CD14-positive monocyte (primary cell): ENCODE data around the gene MSI2. TPM values are rescaled to one million over a fixed set of nuclear protein-coding genes. Genes with fewer than 3 reads are reported as not detected.

Experiments
- DNase-seq, 3 donors: peaks; one replicate each; pipeline ENCODE4 v3.0.0-alpha.2; 2011 to 2022
- H2AFZ ChIP-seq: 2 replicates; pipeline ENCODE4 v1.6.0; 2012; ENCODE audit warnings: mild to moderate bottlenecking, low read depth, low read length, inconsistent platforms; ENCODE audit not compliant: insufficient read depth, poor library complexity, severe bottlenecking
- H3K27ac ChIP-seq, 2 donors: 1 replicate in 1 of 2; 2 replicates in 1 of 2; pipeline ENCODE4 v1.5.1; 2012 to 2013; ENCODE audit warnings: low read length in 2 of 2, control low read depth in 1 of 2, inconsistent platforms in 1 of 2, low read depth in 1 of 2, mild to moderate bottlenecking in 1 of 2
- H3K27me3 ChIP-seq, 2 donors: one replicate each; pipeline versions ENCODE4 v1.6.0 to v1.6.1; 2011 to 2013; ENCODE audit warnings: low read length in 2 of 2; ENCODE audit not compliant: control insufficient read depth in 2 of 2, insufficient read depth in 2 of 2
- H3K36me3 ChIP-seq, 2 donors: replicated peaks in 1 of 2; 1 replicate in 1 of 2; 2 replicates in 1 of 2; pipeline versions ENCODE4 v1.5.1 to v1.6.1; 2012 to 2013; ENCODE audit warnings: low read length in 2 of 2, control low read depth in 1 of 2, inconsistent platforms in 1 of 2, mild to moderate bottlenecking in 1 of 2; ENCODE audit not compliant: insufficient read depth in 2 of 2, control insufficient read depth in 1 of 2
- H3K4me1 ChIP-seq, 2 donors: 1 replicate in 1 of 2; 2 replicates in 1 of 2; pipeline versions ENCODE4 v1.5.1 to v1.6.1; 2012 to 2013; ENCODE audit warnings: low read length in 2 of 2, control low read depth in 1 of 2, inconsistent platforms in 1 of 2, mild to moderate bottlenecking in 1 of 2, moderate library complexity in 1 of 2; ENCODE audit not compliant: insufficient read depth in 2 of 2, control insufficient read depth in 1 of 2
- H3K4me2 ChIP-seq: replicated peaks from 2 replicates; pipeline ENCODE3; 2012; ENCODE audit warnings: low read length, moderate library complexity, mild to moderate bottlenecking; ENCODE audit not compliant: poor library complexity, severe bottlenecking; ENCODE audit errors: extremely low read depth
- H3K4me3 ChIP-seq, 3 experiments: fragments of 200-600 bp in 1 of 3; sonication (generic) in 1 of 3; replicated peaks in 1 of 3; 1 replicate in 2 of 3; 2 replicates in 1 of 3; pipeline ENCODE4 v1.5.1; 2011 to 2013; ENCODE audit warnings: low read length in 3 of 3, mild to moderate bottlenecking in 3 of 3, control low read depth in 2 of 3, low read depth in 2 of 3, inconsistent platforms in 1 of 3, moderate library complexity in 1 of 3
- H3K79me2 ChIP-seq: 2 replicates; pipeline ENCODE4 v1.6.0; 2012; ENCODE audit warnings: mild to moderate bottlenecking, control low read depth, inconsistent platforms, low read length, moderate library complexity; ENCODE audit not compliant: insufficient read depth
- H3K9ac ChIP-seq: 2 replicates; pipeline ENCODE4 v1.6.0; 2017; ENCODE audit warnings: low read length, mild to moderate bottlenecking; ENCODE audit not compliant: insufficient read depth, poor library complexity, severe bottlenecking
- H3K9me3 ChIP-seq, 2 donors: replicated peaks in 1 of 2; 1 replicate in 1 of 2; 2 replicates in 1 of 2; pipeline versions ENCODE4 v1.5.1 to v1.6.1; 2012 to 2013; ENCODE audit warnings: low read length in 2 of 2, control low read depth in 1 of 2; ENCODE audit not compliant: control insufficient read depth in 1 of 2, insufficient read depth in 1 of 2
- H4K20me1 ChIP-seq: 2 replicates; pipeline ENCODE4 v1.6.0; 2012; ENCODE audit warnings: mild to moderate bottlenecking, low read length, control low read depth, moderate library complexity; ENCODE audit not compliant: insufficient read depth
- H3K27ac Mint-ChIP-seq, 7 donors: one replicate each; pipeline ENCODE4 v1.8.0; 2020; ENCODE audit warnings: mild to moderate bottlenecking in 7 of 7, mixed read lengths in 7 of 7, moderate library complexity in 6 of 7, inconsistent platforms in 2 of 7
- H3K27me3 Mint-ChIP-seq, 3 donors: one replicate each; pipeline ENCODE4 v1.8.0; 2021 to 2022; ENCODE audit warnings: low read depth in 3 of 3, mild to moderate bottlenecking in 3 of 3, mixed read lengths in 3 of 3, moderate library complexity in 3 of 3, inconsistent platforms in 1 of 3
- H3K36me3 Mint-ChIP-seq, 2 donors: one replicate each; pipeline ENCODE4 v1.8.0; 2020; ENCODE audit warnings: mixed read lengths in 2 of 2, inconsistent platforms in 1 of 2, mild to moderate bottlenecking in 1 of 2
- H3K4me1 Mint-ChIP-seq: one replicate; pipeline ENCODE4 v1.8.0; 2020; ENCODE audit warnings: mild to moderate bottlenecking, mixed read lengths
- H3K4me3 Mint-ChIP-seq, 2 donors: one replicate each; pipeline ENCODE4 v1.8.0; 2020; ENCODE audit warnings: mild to moderate bottlenecking in 2 of 2, mixed read lengths in 2 of 2, moderate library complexity in 1 of 2
- H3K9me3 Mint-ChIP-seq, 7 donors: one replicate each; pipeline ENCODE4 v1.8.0; 2020 to 2022; ENCODE audit warnings: mixed read lengths in 7 of 7, mild to moderate bottlenecking in 6 of 7, moderate library complexity in 6 of 7, inconsistent platforms in 2 of 7
- CTCF ChIP-seq: fragments of 200-600 bp; IDR thresholded peaks from one replicate; pipeline ENCODE4 v1.8.0; 2022; ENCODE audit warnings: antibody characterized with exemption, mild to moderate bottlenecking
- WGBS: methylation state at CpG from one replicate; pipeline ENCODE4 v1.1.5; 2013; ENCODE audit warnings: missing lambda C conversion rate; ENCODE audit not compliant: insufficient coverage; 5-methylcytosine and 5-hydroxymethylcytosine counted together
- intact Hi-C, 2 donors: fragments of 100-400 bp; cut with micrococcal nuclease; formaldehyde crosslinking; loops; one replicate each; pipeline versions ENCODE4 v1.15.0 to v1.15.1; 2023
- polyA plus RNA-seq, 3 donors: library from polyadenylated mRNA; depleted of rRNA in 1 of 3; unstranded in 2 of 3; stranded (reverse) in 1 of 3; fragments of 300-500 nt in 2 of 3; fragments of >200 nt in 1 of 3; fragmentation: Illumina TruSeq in 2 of 3; gene quantifications; 1 replicate in 2 of 3; 2 replicates in 1 of 3; pipeline ENCODE4 v1.2.3, GENCODE V29; 2012 to 2021

The MSI2 gene
- polyA plus RNA-seq, 3 donors = 0.20 to 6.6 (median 0.37) TPM

DNA sequence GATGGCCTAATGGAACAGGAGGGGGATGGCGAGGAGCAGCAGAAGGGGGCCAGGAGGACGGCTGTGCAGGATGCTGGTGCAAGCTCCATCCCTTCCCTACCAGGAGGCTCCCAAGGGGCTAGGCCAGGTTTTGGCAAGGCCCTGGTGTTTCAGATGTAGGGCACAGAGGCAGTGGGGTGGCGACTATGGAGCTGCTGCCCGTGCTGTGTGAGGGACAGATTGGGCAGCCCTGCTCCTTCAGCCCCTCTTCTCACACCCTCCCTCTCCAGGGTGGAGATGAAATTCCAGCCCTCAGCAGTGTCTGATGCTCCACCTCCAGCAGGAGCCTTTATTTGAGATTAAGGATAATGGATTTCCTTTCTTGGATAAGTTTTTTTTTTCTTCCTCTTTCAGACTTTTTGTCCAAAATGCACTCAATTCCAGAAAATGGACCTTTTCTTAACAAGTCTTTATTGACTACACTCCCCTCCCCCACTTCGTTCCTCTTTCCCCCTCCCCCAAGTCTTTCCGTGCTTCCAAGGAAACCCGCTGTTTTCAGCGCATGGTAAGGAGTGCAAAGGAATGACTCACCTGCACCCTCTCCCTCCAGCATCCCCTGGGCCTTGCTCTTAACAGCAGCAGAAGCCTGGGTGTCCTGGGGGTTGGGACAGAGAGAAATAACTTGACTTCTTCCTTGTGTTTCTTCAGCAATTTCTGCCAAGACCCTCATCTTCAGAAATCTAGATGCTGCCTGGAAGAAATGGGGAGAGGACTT, 393.6 kb downstream of the MSI2 start:
- H3K4me1 Mint-ChIP-seq = no peaks in the 10 kb centered on the region
- Histone ChIP-seq H3K4me3 (no peak overlapping the region), H2AFZ (no peak overlapping the region), H4K20me1 (no peaks in the 10 kb centered on the region), H3K27ac (no peak overlapping the region), H3K79me2 (no peaks in the 10 kb centered on the region), H3K36me3 (no peaks in the 10 kb centered on the region), H3K27me3 (no peaks in the 10 kb centered on the region), H3K4me1 (no peaks in the 10 kb centered on the region), H3K9ac (no peak overlapping the region), H3K9me3 (no peaks in the 10 kb centered on the region), H3K4me2 (no peak overlapping the region)
- intact Hi-C loops = no loop called here
- no peak for DNase-seq
- no peak for TF ChIP-seq CTCF
- no peaks in the 10 kb centered on the region for H3K9me3 Mint-ChIP-seq
- no peak overlapping the region for H3K4me3 Mint-ChIP-seq
- peaks cover 0 to 2% of the 10 kb centered on the region in 2 donors for H3K36me3 Mint-ChIP-seq
- H3K27me3 Mint-ChIP-seq = no peaks in the 10 kb centered on the region
- WGBS = 60% methylated on average over 1 of the region's 8 CpGs
- H3K27ac Mint-ChIP-seq = no peak overlapping the region

GRCh38 chr17:57650548-57650947, 394.2 kb downstream of the MSI2 start:
- no peaks in the 10 kb centered on the region for H3K9me3 Mint-ChIP-seq
- no peaks in the 10 kb centered on the region for H4K20me1 ChIP-seq
- no peak overlapping the region for H3K4me3 Mint-ChIP-seq
- H3K36me3 ChIP-seq = no peaks in the 10 kb centered on the region
- no peaks in the 10 kb centered on the region for H3K9me3 ChIP-seq
- peaks cover 0 to 2% of the 10 kb centered on the region in 2 donors for H3K36me3 Mint-ChIP-seq
- H3K4me1 ChIP-seq = no peaks in the 10 kb centered on the region
- peak overlapping the region in 1 of 7 donors; percentile 6 for H3K27ac Mint-ChIP-seq
- no peak for DNase-seq
- no peak for TF ChIP-seq CTCF
- no peaks in the 10 kb centered on the region for H3K4me1 Mint-ChIP-seq
- H3K79me2 ChIP-seq = no peaks in the 10 kb centered on the region
- H3K27ac ChIP-seq = no peak overlapping the region
- no peak overlapping the region for H2AFZ ChIP-seq
- H3K27me3 ChIP-seq = no peaks in the 10 kb centered on the region
- intact Hi-C loops = no loop called here
- no CpG with 5 or more reads among the region's 4 CpGs for WGBS
- no peak overlapping the region for H3K4me3 ChIP-seq
- no peaks in the 10 kb centered on the region for H3K27me3 Mint-ChIP-seq
- H3K9ac ChIP-seq = no peak overlapping the region
- no peak overlapping the region for H3K4me2 ChIP-seq
